ENCODE measurements around the gene RAB29.

RAB29 gene

GRCh38 chr1:205810448-205811157, 35.3 kb upstream of the RAB29 start:
- TF ChIP-seq, protein P1, sequence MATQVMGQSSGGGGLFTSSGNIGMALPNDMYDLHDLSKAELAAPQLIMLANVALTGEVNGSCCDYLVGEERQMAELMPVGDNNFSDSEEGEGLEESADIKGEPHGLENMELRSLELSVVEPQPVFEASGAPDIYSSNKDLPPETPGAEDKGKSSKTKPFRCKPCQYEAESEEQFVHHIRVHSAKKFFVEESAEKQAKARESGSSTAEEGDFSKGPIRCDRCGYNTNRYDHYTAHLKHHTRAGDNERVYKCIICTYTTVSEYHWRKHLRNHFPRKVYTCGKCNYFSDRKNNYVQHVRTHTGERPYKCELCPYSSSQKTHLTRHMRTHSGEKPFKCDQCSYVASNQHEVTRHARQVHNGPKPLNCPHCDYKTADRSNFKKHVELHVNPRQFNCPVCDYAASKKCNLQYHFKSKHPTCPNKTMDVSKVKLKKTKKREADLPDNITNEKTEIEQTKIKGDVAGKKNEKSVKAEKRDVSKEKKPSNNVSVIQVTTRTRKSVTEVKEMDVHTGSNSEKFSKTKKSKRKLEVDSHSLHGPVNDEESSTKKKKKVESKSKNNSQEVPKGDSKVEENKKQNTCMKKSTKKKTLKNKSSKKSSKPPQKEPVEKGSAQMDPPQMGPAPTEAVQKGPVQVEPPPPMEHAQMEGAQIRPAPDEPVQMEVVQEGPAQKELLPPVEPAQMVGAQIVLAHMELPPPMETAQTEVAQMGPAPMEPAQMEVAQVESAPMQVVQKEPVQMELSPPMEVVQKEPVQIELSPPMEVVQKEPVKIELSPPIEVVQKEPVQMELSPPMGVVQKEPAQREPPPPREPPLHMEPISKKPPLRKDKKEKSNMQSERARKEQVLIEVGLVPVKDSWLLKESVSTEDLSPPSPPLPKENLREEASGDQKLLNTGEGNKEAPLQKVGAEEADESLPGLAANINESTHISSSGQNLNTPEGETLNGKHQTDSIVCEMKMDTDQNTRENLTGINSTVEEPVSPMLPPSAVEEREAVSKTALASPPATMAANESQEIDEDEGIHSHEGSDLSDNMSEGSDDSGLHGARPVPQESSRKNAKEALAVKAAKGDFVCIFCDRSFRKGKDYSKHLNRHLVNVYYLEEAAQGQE (IDR thresholded peaks at IDR 0.05; ENCODE audit: insufficient read depth in 1 of 2, low read depth in 2 of 2, low read length in 2 of 2), result no peak
- TF ChIP-seq SIN3A (IDR thresholded peaks at IDR 0.05; ENCODE audit: borderline replicate concordance, insufficient read depth, low read length) (no peak), TAF1 (IDR thresholded peaks at IDR 0.05; ENCODE audit: borderline replicate concordance, insufficient read depth, low read length) (no peak), FOXP2 (optimal IDR thresholded peaks at IDR 0.05; ENCODE audit: borderline replicate concordance, extremely low read depth, extremely low read length, insufficient read depth) (no peak), POLR2AphosphoS5 (IDR thresholded peaks at IDR 0.05; ENCODE audit: low read depth, low read length) (no peak)

GRCh38 chr1:205809942-205810345, 34.7 kb upstream of the RAB29 start:
- no peak for TF ChIP-seq POLR2AphosphoS5 (IDR thresholded peaks at IDR 0.05; ENCODE audit: low read depth, low read length)
- TF ChIP-seq, protein P1 (IDR thresholded peaks at IDR 0.05; ENCODE audit: insufficient read depth in 1 of 2, low read depth in 2 of 2, low read length in 2 of 2), result no peak

DNA sequence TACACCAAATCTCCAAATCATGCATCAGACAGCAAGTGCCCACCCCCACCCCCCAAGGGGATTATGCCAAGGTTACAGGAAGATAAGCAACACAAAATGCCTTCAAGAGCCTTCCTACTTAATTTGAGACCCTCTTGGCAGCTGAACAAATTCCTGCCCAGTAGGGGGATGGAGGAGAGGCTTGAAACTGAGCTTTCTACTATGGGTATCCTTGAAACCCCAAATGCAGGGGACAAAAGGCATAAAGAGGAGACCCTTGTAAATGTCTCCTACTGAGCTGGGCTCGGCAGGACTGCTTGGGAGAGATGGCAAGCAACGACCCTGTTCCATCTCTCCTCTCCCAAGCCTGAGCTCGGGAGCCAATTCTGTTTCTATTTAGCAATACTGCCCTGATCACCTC, 34.2 kb upstream of the RAB29 start:
- TF ChIP-seq TAF1 (IDR thresholded peaks at IDR 0.05; ENCODE audit: borderline replicate concordance, insufficient read depth, low read length) (no peak), POLR2AphosphoS5 (IDR thresholded peaks at IDR 0.05; ENCODE audit: low read depth, low read length) (no peak), FOXP2 (optimal IDR thresholded peaks at IDR 0.05; ENCODE audit: borderline replicate concordance, extremely low read depth, extremely low read length, insufficient read depth) (no peak), SIN3A (IDR thresholded peaks at IDR 0.05; ENCODE audit: borderline replicate concordance, insufficient read depth, low read length) (no peak)
- TF ChIP-seq, protein P1 (IDR thresholded peaks at IDR 0.05; ENCODE audit: insufficient read depth in 1 of 2, low read depth in 2 of 2, low read length in 2 of 2), result no peak

DNA sequence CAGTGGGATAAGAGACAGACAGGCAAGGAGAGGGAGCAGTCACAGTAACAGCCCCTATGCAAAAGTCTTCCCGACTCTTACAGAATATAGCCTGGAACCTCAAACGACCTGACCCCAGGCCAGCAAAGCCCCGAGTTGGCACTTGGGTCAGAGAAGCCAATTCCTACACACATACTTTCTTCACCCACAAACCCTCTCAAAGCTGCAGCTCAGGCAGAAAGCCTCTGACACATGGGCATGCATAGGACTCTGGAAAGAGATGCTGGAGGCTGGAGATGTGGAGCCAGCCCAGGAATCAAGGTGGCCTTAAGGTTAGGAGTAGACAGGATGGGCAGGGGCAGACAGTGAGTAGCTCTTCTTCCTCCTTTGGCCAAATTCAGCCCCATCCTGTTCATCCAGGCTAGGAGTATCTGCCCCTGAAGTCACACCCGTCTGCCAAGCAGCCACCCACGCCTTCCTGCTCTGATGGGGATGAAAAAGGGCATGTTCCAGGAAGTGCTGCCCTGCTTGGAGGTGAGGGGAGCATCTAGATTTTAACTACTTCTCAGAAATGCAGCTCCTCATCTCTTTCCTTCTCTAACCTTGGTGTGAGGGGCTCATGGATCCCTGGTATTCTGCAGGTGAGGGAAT, 29.9 kb upstream of the RAB29 start:
- no peak for TF ChIP-seq TAF1 (IDR thresholded peaks at IDR 0.05; ENCODE audit: borderline replicate concordance, insufficient read depth, low read length)

DNA sequence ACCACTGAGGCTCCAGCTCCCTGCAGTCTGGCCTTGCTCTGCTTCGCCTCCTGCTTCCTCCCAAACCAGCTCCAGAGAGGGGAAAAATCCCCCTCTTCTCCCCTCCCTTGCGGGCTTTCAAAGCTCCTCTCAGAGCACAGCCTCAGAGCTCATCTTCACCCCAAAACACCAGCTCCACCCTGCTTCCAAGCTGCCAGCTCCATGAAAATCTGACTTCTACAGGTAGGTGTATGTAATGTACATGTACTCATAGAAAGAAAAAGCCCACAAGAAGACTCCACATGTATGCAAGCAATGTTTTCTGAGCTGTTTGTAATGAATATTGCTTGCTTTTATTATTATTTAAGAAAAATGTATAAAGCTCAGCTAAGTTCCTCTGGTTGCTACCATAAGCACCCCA, 29.3 kb upstream of the RAB29 start:
- no peak for TF ChIP-seq TAF1 (IDR thresholded peaks at IDR 0.05; ENCODE audit: borderline replicate concordance, insufficient read depth, low read length)
- no peak for TF ChIP-seq SIN3A (IDR thresholded peaks at IDR 0.05; ENCODE audit: borderline replicate concordance, insufficient read depth, low read length)
- no peak for TF ChIP-seq POLR2AphosphoS5 (IDR thresholded peaks at IDR 0.05; ENCODE audit: low read depth, low read length)
- TF ChIP-seq, protein P1 (IDR thresholded peaks at IDR 0.05; ENCODE audit: insufficient read depth in 1 of 2, low read depth in 2 of 2, low read length in 2 of 2), result no peak
- TF ChIP-seq FOXP2 (optimal IDR thresholded peaks at IDR 0.05; ENCODE audit: borderline replicate concordance, extremely low read depth, extremely low read length, insufficient read depth), result no peak
